Vagina (tissue), 2 donors: Measurements from ENCODE around the gene TOR1AIP2. TPM values are rescaled to one million over a fixed set of nuclear protein-coding genes. Genes with fewer than 3 reads are reported as not detected.
A peak's percentile ranks its signal among the peaks of the same experiment; 100 is the strongest.

Experiments used
- DNase-seq, 2 donors: peaks; one replicate each; pipeline ENCODE4 v3.0.0-alpha.2; 2017; ENCODE audit errors: extremely low spot score in 2 of 2
- H3K27ac ChIP-seq: fragments of 200-600 bp; sonication (generic); one replicate; pipeline ENCODE4 v1.5.1; 2019
- H3K27me3 ChIP-seq: fragments of 200-600 bp; sonication (generic); one replicate; pipeline ENCODE4 v1.5.1; 2019
- H3K36me3 ChIP-seq, 2 donors: fragments of 200-600 bp; sonication (generic); one replicate each; pipeline ENCODE4 v1.5.1; 2017 to 2019
- H3K4me1 ChIP-seq: fragments of 200-600 bp; sonication (generic); one replicate; pipeline ENCODE4 v1.5.1; 2019
- H3K4me3 ChIP-seq, 2 donors: fragments of 200-600 bp; sonication (generic); 1 replicate in 1 of 2; 2 replicates in 1 of 2; pipeline ENCODE4 v1.5.1; 2016 to 2019
- H3K9me3 ChIP-seq: fragments of 200-600 bp; sonication (generic); one replicate; pipeline ENCODE4 v1.5.1; 2019
- CTCF ChIP-seq, 3 experiments: fragments of 450-650 bp in 2 of 3; fragments of 200-600 bp in 1 of 3; sonication (generic) in 1 of 3; IDR thresholded peaks; one replicate each; pipeline ENCODE4 v1.5.1; 2017 to 2019; ENCODE audit warnings: antibody characterized with exemption in 3 of 3, mild to moderate bottlenecking in 2 of 3, moderate library complexity in 2 of 3
- POLR2A ChIP-seq, 2 donors: fragments of 450-650 bp; IDR thresholded peaks; one replicate each; pipeline ENCODE4 v1.6.1; 2017; ENCODE audit warnings: antibody characterized with exemption in 2 of 2, mild to moderate bottlenecking in 2 of 2, moderate library complexity in 2 of 2
- POLR2AphosphoS5 ChIP-seq, 2 donors: sonication (generic); formaldehyde crosslinking; IDR thresholded peaks; one replicate each; pipeline ENCODE4 v1.9.0; 2017; ENCODE audit warnings: antibody characterized with exemption in 2 of 2, mild to moderate bottlenecking in 2 of 2, low read depth in 1 of 2; ENCODE audit not compliant: insufficient read depth in 1 of 2
- intact Hi-C: fragments of 100-400 bp; cut with DNase I; formaldehyde crosslinking; loops from one replicate; pipeline ENCODE4 v1.15.1; 2023
- total RNA-seq: library from RNA; depleted of rRNA; stranded (reverse); fragments of >200 nt; gene quantifications from one replicate; pipeline ENCODE4 v1.2.3, GENCODE V29; 2016

TOR1AIP2 gene
- total RNA-seq, 1 donor from 2014 or later = 53.8 TPM

GRCh38 chr1:179871940-179872339 lies 5.7 kb downstream of the TOR1AIP2 start:
- Histone ChIP-seq H3K36me3 (peaks cover 0 to 21% of the 10 kb centered on the region in 2 donors), H3K4me3 (no peak overlapping the region), H3K4me1 (peaks cover 56% of the 10 kb centered on the region), H3K27me3 (no peaks in the 10 kb centered on the region), H3K27ac (no peak overlapping the region), H3K9me3 (no peaks in the 10 kb centered on the region)
- TF ChIP-seq CTCF (IDR thresholded peaks at IDR 0.05) (no peak), POLR2AphosphoS5 (IDR thresholded peaks at IDR 0.05; ENCODE audit: insufficient read depth in 1 of 2, low read depth in 1 of 2) (no peak), POLR2A (IDR thresholded peaks at IDR 0.05) (no peak)
- no peak for DNase-seq
- intact Hi-C loops = no loop called here

DNA sequence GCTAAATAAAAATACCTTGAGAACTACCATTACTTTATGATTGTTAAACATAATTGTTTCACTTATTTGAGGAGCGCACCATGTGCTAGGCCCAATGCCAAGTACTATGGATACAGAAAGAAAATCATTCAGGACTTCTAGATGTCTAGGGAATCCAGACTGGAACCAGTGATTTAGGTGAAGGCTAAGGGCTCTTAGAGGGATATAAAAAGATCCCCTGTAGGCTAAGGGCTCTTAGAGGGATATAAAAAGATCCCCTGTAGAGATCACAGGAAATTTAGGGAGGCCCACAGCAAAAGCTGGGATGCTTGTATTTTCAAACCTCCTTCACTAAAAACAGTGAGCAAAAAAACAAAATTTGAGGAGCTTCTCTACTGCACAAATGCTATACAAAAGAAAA lies 6.7 kb downstream of the TOR1AIP2 start:
- peaks cover 46% of the 10 kb centered on the region for H3K4me1 ChIP-seq
- intact Hi-C loops = no loop called here
- DNase-seq = no peak
- no peak overlapping the region for H3K27ac ChIP-seq
- no peaks in the 10 kb centered on the region for H3K9me3 ChIP-seq
- peaks cover 0 to 26% of the 10 kb centered on the region in 2 donors for H3K36me3 ChIP-seq
- no peaks in the 10 kb centered on the region for H3K27me3 ChIP-seq
- TF ChIP-seq POLR2A (IDR thresholded peaks at IDR 0.05) = no peak
- no peak for TF ChIP-seq CTCF (IDR thresholded peaks at IDR 0.05)
- no peak for TF ChIP-seq POLR2AphosphoS5 (IDR thresholded peaks at IDR 0.05; ENCODE audit: insufficient read depth in 1 of 2, low read depth in 1 of 2)
- no peak overlapping the region for H3K4me3 ChIP-seq

- intact Hi-C loops = no loop called here
- peaks cover 0 to 28% of the 10 kb centered on the region in 2 donors for H3K36me3 ChIP-seq
- no peak for DNase-seq
Observed at GRCh38 chr1:179867493-179868330, 9.9 kb downstream of the TOR1AIP2 start.

DNA sequence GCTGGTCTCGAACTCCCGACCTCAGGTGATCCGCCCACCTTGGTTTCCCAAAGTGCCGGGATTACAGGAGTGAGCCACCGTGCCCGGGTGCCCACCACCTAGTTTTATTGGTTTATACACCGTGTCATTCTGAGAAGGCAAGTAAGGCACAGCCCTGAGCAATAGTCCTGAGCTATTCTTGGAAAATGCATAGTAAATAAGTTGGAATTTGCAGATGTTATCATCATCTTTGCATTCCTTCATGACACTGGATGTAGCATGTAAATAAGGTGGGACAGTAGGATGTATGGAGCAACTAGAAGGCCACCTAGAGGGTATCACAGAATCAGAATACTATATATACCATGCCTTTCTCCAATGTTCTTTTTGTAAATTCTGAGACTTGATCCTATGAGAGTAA lies 11.0 kb downstream of the TOR1AIP2 start:
- Histone ChIP-seq H3K9me3 (no peaks in the 10 kb centered on the region), H3K27ac (no peak overlapping the region), H3K27me3 (no peaks in the 10 kb centered on the region), H3K4me3 (no peak overlapping the region), H3K4me1 (peaks cover 11% of the 10 kb centered on the region), H3K36me3 (peaks cover 0 to 31% of the 10 kb centered on the region in 2 donors)
- no peak for DNase-seq
- TF ChIP-seq CTCF (IDR thresholded peaks at IDR 0.05) (no peak), POLR2AphosphoS5 (IDR thresholded peaks at IDR 0.05; ENCODE audit: insufficient read depth in 1 of 2, low read depth in 1 of 2) (no peak), POLR2A (IDR thresholded peaks at IDR 0.05) (no peak)
- intact Hi-C loops = no loop called here

More at GRCh38 chr1:179867493-179868330, 9.9 kb downstream of the TOR1AIP2 start:
- H3K9me3 ChIP-seq = no peaks in the 10 kb centered on the region
- TF ChIP-seq CTCF (IDR thresholded peaks at IDR 0.05) = peak; percentile 36 to 56 (median 37)
- TF ChIP-seq POLR2A (IDR thresholded peaks at IDR 0.05) = no peak
- peaks cover 20% of the 10 kb centered on the region for H3K4me1 ChIP-seq
- no peaks in the 10 kb centered on the region for H3K27me3 ChIP-seq
- no peak overlapping the region for H3K4me3 ChIP-seq
- H3K27ac ChIP-seq = no peak overlapping the region

DNA sequence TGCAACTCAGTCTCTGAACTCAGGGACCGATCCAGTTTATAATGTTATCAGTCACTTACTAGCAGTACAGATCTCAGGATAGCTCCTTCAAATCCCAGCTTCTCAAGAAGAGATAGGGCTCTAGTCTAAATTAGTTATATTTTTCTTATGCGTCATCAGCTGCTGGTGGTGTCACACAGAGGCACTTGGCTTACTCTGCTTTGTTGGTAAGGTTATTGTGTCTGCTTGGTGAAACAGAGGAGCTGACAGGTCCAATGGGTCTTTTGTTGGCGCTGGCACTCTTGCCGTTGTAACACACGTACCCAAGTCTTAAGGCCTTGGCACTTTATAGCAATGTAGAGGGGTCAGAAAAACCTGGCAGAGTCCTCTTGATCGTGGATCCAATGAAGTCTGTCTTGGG lies 12.2 kb downstream of the TOR1AIP2 start:
- Histone ChIP-seq H3K4me3 (no peak overlapping the region), H3K4me1 (peaks cover 11% of the 10 kb centered on the region), H3K27ac (no peak overlapping the region), H3K9me3 (no peaks in the 10 kb centered on the region), H3K36me3 (peaks cover 0 to 31% of the 10 kb centered on the region in 2 donors), H3K27me3 (no peaks in the 10 kb centered on the region)
- no peak for DNase-seq
- TF ChIP-seq POLR2A (IDR thresholded peaks at IDR 0.05) (no peak), POLR2AphosphoS5 (IDR thresholded peaks at IDR 0.05; ENCODE audit: insufficient read depth in 1 of 2, low read depth in 1 of 2) (no peak), CTCF (IDR thresholded peaks at IDR 0.05) (no peak)
- intact Hi-C loops = no loop called here
